ENCODE measurements around the gene ZNF274.
"Not testable (repeated sequence)": the region's sequence is repeated elsewhere in the genome, so short reads cannot be mapped to it uniquely, and the experiment has no call there.

ZNF274 gene

DNA sequence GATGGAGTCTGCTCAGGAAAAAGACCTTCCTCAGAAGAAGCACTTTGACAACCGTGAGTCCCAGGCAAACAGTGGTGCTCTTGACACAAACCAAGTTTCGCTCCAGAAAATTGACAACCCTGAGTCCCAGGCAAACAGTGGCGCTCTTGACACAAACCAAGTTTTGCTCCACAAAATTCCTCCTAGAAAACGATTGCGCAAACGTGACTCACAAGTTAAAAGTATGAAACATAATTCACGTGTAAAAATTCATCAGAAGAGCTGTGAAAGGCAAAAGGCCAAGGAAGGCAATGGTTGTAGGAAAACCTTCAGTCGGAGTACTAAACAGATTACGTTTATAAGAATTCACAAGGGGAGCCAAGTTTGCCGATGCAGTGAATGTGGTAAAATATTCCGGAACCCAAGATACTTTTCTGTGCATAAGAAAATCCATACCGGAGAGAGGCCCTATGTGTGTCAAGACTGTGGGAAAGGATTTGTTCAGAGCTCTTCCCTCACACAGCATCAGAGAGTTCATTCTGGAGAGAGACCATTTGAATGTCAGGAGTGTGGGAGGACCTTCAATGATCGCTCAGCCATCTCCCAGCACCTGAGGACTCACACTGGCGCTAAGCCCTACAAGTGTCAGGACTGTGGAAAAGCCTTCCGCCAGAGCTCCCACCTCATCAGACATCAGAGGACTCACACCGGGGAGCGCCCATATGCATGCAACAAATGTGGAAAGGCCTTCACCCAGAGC is 29.6 kb downstream of the ZNF274 start:
- no peak for DNase-seq (ENCODE audit: low read depth, low spot score)

DNA sequence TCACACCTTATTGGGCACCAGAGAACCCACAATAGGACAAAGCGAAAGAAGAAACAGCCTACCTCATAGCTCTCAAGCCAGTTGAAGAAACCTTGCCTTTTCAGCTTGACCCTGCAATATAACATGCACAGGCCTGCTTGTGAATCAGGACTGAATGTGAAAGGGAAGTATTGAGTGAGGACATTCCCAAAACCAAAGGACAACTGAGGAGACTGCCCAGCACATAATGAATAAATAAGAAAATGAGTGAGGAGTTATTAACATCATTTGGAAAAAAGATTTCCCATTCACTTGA is 30.2 kb downstream of the ZNF274 start:
- DNase-seq (ENCODE audit: low read depth, low spot score), result no peak

DNA sequence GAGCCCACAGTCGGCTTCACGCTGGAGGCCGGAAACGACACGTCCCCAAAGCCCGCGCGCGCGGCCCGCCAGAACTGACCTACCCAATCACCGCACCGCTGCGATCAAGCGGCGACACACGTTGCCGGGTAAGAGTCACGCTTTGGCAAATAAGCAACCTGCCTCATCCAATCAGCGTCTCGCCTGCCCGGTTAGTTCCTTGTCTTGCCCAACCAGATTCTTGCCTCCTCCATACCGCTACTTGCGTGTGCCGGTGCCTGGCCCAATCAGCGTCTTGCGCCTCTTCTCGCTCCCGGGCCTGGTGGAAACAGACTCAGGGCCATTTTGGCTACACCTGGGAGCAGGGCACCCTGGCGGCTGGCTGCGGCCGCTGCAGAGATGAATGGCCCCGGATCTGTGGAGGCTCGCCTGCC is 34.2 kb downstream of the ZNF274 start:
- DNase-seq (ENCODE audit: low read depth, low spot score), result no peak

DNA sequence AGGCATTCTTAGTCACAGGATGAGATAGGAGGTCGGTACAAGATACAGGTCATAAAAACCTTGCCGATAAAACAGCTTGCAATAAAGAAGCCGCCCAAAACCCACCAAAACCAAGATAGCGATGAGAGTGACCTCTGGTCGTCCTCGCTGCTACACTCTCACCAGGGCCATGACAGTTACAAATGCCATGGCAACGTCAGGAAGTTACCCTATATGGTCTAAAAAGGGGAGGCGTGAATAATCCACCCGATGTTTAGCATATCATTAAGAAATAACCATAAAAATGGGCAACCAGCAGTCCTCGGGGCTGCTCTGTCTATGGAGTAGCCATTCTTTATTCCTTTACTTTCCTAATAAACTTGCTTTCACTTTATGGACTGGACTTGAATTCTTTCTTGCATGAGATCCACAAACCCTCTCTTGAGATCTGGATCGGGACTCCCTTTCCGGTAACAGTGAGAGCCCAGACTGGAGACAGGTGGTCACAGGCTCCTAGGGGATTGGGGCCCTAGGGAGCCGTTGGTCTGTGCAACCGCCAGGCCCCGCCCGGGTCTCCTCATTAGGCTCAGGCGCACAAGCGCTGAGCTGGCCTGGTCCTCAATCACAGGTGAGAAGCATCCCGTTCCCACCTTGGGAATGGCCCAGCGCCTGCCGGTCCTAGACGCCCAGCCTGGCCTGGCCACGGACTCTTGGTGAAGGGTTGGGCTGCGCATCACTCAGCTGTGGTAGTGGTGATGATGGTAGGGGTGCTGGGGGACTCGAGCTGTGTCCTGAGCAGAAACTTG is 34.9 kb downstream of the ZNF274 start:
- no peak for DNase-seq (ENCODE audit: low read depth, low spot score)

DNA sequence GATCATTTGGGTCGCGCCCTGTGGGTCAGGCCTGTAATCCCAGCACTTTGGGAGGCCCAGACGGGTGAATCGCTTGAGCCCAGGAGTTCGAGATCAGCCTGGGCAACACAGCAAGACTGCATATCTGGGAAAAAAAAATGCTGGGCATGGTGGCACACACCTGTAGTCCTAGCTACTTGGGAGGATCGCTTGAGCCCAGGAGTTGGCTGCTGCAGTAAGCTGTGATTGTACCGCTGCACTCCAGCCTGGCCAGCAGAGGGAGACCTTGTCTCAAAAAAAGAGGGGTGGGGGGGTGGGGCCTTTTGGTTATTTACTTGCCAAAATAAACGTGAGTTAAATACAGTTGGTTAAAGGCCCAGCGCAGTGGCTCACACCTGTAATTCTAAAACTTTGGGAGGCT is 36.0 kb downstream of the ZNF274 start:
- no peak for DNase-seq (ENCODE audit: low read depth, low spot score)

DNA sequence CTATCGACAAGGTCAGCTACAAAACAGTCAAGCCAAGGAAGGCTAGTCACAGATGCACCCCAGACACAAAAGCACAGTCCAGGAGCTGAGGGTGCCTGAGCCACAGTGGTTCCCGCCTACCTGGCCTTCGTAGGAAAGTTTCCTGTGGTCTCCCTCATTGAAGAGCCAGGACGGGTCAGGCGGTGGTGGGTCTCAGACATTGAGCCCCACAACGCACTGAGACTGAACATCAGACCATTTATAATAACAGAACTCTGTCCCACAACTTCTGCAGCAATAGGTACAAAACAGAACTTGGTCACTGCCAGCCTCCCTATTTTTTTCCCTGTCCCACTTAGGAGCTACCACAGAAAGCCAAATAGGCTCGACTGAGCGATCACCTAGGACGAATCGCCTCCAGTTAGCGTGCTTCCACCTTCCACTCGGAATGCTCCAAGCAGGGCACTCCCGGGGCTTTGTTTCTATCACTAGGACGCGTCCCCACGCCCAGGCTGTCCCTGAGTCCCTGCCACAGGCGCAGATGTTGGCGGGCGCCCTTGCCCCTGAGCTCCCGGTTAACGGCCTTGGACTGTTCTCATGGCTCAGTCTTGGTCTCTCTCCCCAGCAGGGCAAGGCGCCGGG is 45.2 kb downstream of the ZNF274 start:
- no peak for DNase-seq (ENCODE audit: low read depth, low spot score)

DNA sequence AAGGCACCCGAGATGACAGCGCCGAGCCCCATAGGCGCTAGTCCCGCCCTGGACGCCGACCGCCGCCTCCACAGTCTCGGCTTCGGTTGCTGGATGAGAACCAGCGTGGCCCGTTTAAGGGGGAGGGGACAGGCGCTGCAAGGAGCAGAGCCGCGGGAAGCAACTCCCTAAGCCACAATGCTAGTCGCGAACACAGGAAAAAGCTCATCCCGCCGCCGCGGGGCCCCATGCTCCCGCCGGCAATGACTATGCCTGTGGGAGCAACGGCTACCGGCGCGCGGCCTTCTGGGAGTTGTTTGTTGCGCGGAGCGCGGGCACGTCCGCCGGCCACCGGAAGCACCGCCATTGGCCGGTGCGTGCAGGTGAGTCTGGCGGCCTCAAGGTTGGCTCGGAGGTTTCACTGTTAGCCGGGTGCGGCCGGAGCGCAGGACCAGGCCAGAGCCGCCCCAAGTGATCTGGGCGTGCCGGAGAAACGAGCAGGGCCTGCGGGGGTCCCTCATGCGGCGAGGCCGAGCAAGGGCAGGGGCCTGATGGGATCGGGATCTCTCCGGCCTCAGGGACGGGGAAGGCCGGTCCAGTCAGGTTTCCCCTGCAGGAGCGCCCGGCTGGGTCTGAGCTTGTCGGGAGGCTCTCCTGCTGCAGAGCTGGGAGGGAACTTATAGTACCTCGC is 45.9 kb downstream of the ZNF274 start, which contains the start of gene ZNF544:
Gene ZNF544 (plus strand): TSS at position 330 of the 670 bp plus-strand sequence. CDS start 15,110 bp downstream, outside the sequence.
- no peak for DNase-seq (ENCODE audit: low read depth, low spot score)

DNA sequence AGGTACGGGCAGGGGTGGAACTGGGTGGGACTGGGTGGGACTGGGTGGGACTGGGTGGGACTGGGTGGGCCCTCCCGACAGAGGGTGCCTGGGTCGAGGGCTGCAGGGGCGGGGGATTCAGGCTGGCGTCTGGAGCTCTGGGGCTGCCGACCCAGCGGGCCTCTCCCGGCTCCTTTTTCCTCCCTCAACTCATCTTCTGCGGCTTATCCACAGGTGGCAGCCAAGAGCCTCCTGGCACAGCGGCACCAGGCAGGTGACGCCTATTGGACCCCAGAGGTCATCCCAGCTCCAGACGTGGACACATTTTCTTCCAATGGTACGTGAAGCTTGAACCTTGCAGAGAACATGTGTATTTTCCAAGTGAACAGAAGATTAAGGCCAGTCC is 46.4 kb downstream of the ZNF274 start:
- DNase-seq (ENCODE audit: low read depth, low spot score), result no peak

DNA sequence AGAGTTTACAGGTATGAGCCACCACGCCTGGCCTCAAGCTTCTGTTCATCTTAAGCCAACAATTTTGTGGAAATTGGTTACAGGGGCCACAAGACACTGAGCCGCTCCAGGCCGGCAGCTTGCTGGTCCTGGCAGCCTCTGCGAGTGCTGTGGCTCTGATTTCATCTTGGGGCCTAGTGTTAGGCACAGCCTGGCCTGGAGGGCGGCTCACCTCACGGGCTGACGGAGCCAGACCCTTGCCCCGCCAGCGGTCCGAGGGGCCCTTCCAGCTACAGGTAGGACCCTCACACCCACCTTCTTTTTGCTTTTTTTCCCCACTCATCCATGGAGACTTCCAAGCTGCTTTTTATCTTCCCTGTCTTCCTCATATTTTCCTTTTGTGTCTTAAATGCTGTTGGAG is 54.5 kb downstream of the ZNF274 start:
- DNase-seq (ENCODE audit: low read depth, low spot score), result no peak

DNA sequence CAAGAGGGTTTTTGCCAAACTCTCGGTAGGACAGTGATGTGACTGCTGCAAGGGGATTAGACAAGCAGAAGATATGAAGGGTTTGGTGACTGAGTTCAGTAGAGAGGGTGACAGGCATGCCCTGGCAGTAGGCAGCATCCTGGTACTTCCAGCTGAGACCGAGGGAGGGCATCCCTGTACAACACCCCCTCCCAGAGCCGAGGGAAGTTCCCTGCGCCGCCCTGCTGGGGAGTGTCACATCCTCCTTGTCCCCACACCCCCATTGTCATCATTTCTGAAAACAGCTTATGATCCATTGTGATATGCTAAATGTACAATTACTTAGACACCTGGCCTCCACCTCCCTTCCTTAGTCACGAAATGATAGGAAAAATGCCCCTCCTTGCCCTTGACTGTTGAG is 60.5 kb downstream of the ZNF274 start:
- DNase-seq (ENCODE audit: low read depth, low spot score), result no peak

DNA sequence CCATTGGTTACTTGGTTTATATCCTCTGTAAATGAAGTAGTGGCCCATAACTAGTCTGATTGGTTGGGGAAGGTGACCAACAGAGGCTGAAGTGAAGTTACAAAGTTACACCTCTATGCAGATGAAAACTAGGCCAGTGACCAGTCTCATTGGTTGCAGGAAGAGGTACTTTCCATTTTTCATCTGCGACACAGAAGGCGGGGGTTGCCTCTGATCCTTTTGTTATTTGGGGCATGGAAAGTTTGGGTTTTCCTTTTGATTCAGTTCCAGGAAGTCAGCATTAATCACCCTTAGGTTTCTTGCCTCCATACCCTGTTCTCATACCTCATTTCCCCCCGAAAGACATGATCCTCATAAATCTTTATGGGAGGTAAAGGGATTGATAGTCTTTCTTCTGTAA is 66.0 kb downstream of the ZNF274 start:
- no peak for DNase-seq (ENCODE audit: low read depth, low spot score)

DNA sequence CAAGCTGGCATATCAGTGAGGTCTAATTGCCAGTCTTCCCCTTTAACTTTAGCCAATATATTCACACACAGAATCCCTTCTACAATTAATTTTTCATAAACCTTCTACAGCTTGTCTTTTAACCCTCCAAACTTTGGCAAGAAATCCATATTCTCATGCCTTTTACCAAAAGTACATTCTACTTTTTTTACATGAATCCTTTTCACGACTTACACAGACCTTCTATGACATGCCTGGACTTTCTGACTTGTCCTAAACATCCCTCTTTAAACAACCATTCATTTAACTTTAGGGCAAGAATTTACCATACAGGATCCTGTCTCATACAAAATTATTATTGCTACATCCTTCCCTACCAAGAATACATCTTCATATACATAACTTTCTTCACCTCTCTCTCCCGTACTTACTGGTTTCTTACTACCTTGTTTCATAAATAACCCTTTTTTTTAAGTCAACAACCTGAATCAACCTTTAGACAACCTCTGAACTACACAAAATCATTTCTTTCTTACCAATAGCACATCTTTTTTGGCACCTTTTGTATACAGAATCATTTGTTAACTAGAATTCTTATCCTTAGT is 69.3 kb downstream of the ZNF274 start:
- no peak for DNase-seq (ENCODE audit: low read depth, low spot score)

DNA sequence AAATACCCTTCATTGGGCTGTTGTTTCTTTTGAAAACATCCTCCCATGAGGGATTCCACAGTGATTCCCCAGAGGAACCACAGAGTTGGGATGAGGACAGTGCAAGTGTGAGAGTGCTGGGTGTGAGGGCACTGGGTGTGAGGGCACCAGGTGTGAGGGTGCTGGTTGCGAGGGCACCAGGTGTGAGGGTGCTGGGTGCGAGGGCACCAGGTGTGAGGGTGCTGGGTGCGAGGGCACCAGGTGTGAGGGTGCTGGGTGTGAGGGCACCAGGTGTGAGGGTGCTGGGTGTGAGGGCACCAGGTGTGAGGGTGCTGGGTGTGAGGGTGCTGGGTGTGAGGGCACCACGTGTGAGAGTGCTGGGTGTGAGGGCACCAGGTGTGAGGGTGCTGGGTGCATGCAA is 75.4 kb downstream of the ZNF274 start:
- not testable (repeated sequence) for DNase-seq (ENCODE audit: low read depth, low spot score)

DNA sequence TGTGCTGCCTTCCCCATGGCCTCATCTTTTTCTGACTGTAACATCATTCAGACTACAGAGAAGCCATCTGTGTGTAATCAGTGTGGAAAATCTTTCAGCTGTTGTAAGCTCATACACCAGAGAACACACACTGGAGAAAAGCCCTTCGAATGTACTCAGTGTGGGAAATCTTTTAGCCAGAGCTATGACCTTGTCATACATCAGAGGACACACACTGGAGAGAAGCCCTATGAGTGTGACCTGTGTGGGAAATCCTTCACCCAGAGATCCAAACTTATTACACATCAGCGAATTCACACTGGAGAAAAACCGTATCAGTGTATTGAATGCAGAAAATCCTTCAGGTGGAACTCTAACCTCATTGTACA is 78.7 kb downstream of the ZNF274 start:
- DNase-seq (ENCODE audit: low read depth, low spot score), result no peak

DNA sequence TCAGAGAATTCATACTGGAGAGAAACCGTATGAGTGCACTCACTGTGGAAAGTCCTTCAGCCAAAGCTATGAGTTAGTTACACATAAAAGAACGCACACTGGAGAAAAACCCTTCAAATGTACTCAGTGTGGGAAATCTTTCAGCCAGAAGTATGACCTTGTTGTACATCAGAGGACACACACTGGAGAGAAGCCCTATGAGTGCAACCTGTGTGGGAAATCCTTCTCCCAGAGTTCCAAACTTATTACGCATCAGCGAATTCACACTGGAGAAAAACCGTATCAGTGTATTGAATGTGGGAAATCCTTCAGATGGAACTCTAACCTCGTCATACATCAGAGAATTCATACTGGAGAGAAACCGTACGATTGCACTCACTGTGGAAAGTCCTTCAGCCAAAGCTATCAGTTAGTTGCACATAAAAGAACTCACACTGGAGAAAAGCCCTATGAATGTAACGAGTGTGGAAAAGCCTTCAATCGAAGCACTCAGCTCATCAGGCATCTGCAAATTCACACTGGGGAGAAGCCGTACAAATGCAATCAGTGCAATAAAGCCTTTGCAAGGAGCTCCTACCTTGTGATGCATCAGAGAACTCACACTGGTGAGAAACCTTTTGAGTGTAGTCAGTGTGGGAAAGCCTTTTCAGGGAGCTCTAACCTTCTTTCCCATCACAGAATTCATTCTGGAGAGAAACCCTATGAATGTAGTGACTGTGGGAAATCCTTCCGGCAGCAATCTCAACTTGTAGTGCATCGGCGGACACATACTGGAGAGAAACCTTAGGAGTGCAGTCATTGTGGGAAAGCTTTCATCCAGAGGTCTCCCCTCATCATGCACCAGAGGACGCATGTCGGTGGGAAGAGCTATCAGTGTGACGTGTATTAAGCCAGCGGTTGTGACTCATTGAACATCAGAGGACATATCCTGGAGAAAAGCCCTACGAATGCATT is 79.4 kb downstream of the ZNF274 start:
- DNase-seq (ENCODE audit: low read depth, low spot score), result no peak

DNA sequence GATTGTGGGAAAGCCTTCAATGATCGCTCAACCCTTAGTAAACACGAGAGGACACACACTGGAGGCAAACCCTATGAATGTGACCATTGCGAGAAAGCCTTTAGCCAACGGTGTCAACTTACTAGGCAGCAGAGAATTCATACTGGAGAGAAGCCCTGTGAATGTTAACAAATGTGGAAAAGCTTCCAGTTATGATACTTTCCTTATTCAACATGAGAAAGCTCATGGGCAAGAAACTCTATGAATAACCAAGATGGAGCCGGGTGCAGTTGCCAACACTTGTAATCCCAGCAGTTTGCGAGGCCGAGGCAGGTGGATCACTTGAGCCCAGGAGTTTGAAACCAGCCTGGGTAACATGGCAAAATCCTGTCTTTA is 80.0 kb downstream of the ZNF274 start:
- no peak for DNase-seq (ENCODE audit: low read depth, low spot score)
